ENCODE measurements around the gene FAM227B.

DNA sequence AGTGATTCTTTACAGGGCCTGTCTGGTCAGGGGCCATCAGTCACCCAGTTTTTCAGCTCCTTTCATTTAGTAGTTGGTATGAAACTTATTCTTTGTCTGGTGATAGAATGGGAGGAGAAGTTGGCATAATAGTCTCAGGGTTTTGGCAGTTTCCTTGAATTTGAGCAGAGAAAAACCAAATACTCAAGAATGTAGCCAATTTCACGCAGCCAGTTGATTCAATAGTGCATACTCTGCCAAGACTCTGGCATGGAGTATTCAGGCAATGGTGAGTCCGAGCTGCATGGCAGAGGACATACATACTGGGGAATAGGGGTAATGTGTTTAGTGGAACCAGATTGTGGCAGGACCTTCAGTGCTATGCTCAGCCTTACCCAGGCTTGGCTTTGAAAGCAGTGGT lies 332.2 kb downstream of the FAM227B start:
- TF ChIP-seq, protein P1, sequence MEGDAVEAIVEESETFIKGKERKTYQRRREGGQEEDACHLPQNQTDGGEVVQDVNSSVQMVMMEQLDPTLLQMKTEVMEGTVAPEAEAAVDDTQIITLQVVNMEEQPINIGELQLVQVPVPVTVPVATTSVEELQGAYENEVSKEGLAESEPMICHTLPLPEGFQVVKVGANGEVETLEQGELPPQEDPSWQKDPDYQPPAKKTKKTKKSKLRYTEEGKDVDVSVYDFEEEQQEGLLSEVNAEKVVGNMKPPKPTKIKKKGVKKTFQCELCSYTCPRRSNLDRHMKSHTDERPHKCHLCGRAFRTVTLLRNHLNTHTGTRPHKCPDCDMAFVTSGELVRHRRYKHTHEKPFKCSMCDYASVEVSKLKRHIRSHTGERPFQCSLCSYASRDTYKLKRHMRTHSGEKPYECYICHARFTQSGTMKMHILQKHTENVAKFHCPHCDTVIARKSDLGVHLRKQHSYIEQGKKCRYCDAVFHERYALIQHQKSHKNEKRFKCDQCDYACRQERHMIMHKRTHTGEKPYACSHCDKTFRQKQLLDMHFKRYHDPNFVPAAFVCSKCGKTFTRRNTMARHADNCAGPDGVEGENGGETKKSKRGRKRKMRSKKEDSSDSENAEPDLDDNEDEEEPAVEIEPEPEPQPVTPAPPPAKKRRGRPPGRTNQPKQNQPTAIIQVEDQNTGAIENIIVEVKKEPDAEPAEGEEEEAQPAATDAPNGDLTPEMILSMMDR (IDR thresholded peaks at IDR 0.05) = no peak
- TF ChIP-seq POLR2A (IDR thresholded peaks at IDR 0.05) = no peak

Measured in body of pancreas (tissue), 4 donors.